HG03432 (cell line): Measurements from ENCODE around the gene MYH14.
"Not testable (repeated sequence)": the region's sequence is repeated elsewhere in the genome, so short reads cannot be mapped to it uniquely, and the experiment has no call there.

ENCODE experiments used
- ATAC-seq: cut with Tn5 transposase; IDR thresholded peaks from one replicate; pipeline ENCODE4 v1.9.1; 2021; ENCODE audit warnings: mild to moderate bottlenecking, moderate library complexity; ENCODE audit not compliant: unreplicated experiment

Gene MYH14

GRCh38 chr19:50223439-50223716, 20.0 kb downstream of the MYH14 start:
- ATAC-seq = no peak

GRCh38 chr19:50224986-50225747, 21.7 kb downstream of the MYH14 start:
- ATAC-seq = no peak

DNA sequence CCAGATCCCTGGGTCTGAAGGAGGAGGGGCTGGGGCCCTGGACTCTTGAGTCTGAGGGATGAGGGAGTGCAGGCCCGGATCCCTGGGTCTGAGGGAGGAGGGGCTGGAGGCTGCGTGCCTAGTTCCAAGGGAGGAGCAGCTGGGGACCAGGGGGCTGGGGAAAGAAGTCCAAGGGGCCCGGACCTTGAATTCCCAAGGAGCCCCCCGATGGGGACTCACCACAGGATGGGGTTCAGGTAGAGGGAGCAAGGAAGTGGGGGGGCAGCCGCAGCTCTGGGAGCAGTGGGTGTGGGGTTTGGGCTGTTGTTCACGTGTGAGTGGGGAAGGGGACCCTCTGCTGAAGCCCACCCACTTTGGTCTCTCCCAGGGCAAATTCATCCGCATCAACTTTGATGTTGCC, 23.1 kb downstream of the MYH14 start:
- ATAC-seq = no peak

GRCh38 chr19:50228153-50228552, 24.7 kb downstream of the MYH14 start:
- not testable (repeated sequence) for ATAC-seq

GRCh38 chr19:50230379-50231351, 27.2 kb downstream of the MYH14 start:
- ATAC-seq = no peak

GRCh38 chr19:50231417-50231816, 28.0 kb downstream of the MYH14 start:
- ATAC-seq = not testable (repeated sequence)

- ATAC-seq = no peak
These were observed 28.4 kb downstream of the MYH14 start for GRCh38 chr19:50231821-50232220.

GRCh38 chr19:50232600-50232999, 29.2 kb downstream of the MYH14 start:
- ATAC-seq = no peak

DNA sequence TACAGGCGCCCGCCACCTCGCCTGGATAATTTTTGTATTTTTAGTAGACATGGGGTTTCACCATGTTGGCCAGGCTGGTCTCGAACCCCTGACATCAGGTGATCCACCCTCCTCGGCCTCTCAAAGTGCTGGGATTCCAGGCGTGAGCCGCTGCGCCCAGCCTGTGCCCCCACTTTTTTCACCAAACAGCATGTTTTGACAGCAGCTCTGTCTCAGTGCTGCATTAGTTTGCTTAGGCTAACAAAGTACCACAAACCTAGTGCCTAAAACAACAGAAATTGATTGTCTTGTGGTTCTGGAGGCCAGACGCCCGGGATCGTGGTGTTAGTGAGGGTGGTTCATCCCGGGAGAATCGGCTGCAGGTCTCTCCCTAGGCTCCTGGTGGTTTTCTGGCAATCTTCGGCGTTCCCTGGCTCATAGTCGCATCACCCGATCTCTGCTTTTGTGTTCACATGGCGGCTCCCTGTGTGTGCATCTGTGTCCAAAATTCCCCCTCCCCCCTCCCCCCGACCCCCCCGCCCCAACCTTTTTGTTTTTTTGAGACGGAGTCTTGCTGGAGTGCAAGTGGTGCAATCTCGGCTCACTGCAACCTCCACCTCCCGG, 30.0 kb downstream of the MYH14 start:
- no peak for ATAC-seq

DNA sequence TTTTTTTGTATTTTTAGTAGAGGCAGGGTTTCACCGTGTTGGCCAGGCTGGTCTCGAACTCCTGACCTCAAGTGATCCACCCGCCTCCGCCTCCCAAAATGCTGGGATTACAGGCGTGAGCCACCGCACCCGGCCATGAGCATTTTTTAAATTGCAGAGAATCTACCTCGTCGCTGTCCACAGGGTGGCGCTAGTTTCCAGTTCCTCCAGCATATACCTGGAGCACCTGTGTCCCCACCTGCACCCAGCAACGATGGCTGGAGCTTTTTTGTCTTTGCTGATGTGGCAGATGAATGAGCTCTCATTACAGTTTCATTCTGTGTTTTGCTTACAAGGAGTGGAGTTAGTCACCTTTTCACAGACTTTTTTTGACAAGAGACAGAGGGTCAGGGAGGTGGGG, 34.1 kb downstream of the MYH14 start:
- ATAC-seq = not testable (repeated sequence)

- ATAC-seq = no peak
These were observed 34.6 kb downstream of the MYH14 start for GRCh38 chr19:50238043-50238442.

DNA sequence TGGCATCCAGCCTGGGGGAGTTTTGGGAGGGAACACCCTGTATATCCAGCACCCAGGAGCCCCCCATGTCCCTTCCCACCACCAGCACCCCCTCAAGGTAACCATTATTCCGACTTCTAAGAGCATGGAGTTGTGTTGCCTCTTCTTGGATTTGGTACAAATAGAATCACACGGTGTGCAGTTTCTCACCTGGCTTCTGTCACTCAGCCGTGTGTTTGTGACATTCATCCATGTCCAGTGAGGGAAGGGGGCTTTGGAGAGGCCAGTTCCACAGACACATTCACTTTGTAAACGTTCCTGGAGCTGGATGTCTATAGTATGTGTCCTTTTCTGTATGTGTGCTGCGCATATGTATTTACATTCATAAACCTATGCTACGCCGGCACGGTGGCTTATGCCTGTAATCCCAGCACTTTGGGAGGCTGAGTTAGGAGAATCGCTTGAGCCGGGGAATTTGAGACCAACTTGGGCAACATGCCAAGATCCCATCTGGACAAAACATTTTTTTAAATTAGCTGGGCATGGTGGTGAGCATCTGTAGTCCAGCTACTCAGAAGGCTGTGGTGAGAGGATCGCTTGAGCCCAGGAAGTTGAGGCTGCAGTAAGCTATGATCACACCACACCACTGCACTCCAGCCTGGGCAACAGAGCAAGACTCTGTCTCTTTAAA, 36.6 kb downstream of the MYH14 start:
- no peak for ATAC-seq

DNA sequence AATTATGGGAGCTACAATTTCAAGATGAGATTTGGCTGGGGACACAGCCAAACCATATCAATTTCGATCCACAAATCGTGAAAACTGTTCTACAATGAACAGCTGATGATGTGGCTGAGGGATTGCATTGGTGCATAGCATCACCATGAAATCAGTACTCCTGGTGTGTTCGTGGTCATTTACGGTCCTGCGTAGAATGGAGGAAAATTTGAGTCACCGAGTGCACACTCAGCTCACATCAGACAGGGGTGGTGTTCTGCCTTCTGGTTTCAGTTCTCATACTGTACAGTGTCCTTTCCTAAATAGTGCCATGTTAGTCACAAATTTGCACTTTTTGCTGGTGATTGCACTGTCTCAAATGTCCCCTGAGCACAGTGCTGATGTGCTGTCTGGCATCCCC, 39.2 kb downstream of the MYH14 start:
- no peak for ATAC-seq

DNA sequence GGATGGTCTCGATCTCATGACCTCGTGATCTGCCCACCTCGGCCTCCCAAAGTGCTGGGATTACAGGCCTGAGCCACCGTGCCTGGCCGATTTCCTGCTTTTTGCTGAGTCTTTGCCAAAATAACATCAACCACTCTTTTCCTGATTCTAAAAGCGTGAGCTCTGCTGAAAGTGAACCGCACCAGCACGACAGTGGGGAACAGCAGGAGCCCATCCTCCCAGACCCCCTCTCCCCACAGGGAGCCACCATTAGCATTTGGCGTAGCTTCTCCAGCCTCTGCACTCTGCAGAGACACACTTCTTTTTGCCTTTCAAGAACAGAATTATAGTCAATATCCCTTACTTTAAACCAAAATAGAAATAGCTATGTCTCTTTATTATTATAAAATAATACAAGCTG, 41.3 kb downstream of the MYH14 start:
- ATAC-seq = no peak

DNA sequence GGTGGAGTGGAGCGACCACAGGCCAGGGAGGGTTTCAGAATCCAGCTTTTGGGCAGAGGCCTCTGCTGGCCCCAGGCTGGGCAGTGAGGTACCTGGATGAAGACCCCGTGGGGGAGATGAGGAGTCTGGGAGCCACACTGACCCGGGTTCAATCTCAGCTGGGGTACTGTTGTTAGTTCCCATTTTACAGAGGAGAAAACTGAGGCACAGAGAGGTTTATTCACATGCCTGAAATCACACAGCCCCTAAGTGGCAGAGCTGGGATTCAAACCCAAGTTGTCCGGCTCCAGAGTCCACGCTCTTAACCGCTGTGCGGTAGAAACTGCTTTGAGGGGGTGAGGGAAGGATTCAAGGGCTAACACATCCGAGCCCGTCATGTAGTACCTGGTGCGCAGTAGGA, 45.0 kb downstream of the MYH14 start:
- ATAC-seq = no peak

GRCh38 chr19:50248826-50249225, 45.4 kb downstream of the MYH14 start:
- no peak for ATAC-seq

GRCh38 chr19:50249636-50250035, 46.2 kb downstream of the MYH14 start:
- ATAC-seq = no peak

DNA sequence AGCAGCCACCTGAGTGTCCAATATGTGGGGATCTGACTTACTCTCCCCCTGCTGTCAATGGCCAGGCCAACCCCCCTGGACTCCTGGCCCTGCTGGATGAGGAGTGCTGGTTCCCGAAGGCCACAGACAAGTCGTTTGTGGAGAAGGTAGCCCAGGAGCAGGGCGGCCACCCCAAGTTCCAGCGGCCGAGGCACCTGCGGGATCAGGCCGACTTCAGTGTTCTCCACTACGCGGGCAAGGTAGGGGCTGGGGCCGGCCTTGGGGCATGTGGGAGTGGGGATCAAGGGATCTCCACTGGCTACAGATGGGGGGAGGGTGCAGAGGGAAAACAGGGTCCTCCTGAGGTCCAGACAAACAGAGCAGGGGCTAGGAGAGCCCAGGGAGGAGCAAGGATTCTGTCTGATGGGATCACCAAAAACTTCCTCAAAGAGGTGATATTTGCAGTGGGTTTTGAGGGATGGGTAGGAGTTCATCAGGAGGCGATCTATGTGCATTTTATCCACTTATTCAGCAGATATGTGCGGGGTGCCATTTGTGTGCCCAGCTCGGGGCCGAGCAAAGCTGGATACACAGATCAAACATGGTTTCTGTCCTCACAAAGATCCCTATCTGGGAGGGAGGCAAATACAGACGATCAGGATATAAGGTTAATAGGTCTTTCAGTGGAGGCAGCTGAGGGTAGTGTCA, 47.2 kb downstream of the MYH14 start:
- no peak for ATAC-seq

DNA sequence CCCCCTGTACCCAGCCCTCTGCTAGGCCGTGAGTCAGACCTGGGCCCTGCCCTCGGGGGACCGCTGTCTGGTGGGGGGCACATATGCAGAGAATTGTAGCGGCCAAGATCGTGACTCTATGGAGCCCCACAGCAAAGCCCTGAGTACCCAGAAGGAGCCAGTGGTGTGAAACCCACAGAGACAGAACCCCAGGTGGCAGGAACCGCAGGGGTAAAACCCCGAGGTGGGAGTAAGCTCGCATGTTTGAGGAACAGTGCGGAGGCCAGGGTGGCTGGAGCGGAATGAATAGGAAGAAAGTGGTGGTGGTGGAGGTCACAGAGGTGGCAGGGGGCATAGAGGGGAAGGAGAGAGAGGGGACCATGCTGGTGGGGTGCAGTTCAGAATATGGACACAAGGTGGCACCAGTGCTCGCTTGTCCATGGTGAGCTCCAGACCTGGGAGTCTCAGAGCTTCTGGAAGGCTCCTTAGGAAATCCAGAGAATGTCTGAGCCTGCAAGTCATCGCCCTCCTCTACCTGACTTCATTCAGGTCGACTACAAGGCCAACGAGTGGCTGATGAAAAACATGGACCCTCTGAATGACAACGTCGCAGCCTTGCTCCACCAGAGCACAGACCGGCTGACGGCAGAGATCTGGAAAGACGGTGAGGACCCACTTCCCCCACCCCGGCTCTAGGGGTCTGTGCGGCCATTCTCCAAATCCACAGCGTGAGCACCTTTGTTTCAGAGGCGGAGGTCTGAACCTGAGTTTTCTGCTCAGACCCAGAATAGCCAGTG, 48.9 kb downstream of the MYH14 start:
- no peak for ATAC-seq

DNA sequence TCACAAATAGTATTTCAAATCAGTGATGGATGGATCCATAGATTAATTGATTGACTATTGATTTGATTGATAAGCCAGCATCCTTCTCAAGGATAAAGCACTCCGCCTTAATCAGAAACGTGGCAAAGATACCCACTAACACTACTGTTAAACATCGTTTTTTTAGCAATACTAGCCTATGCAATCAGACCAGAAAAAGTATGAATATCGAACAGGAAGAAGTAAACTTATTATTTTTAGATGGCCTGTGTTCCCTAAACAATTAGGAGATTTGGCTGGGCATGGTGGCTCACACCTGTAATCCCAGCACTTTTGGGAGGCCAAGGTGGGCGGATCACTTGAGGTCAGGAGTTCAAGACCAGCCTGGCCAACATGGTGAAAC, 49.5 kb downstream of the MYH14 start:
- ATAC-seq = no peak
